ENCODE results near the gene AVEN.

Gene AVEN

GRCh38 chr15:33913459-33913858 is 125.5 kb downstream of the AVEN start:
- in situ Hi-C loops (cut with HindIII; ENCODE audit: low sequenced_read_pairs): no loop called here
- DNase-seq (ENCODE audit: low read depth, low spot score): no peak
- no peak for TF ChIP-seq CTCF (IDR thresholded peaks at IDR 0.05; ENCODE audit: low read depth, low read length)

GRCh38 chr15:33912326-33912725 is 126.7 kb downstream of the AVEN start:
- in situ Hi-C loops (cut with HindIII; ENCODE audit: low sequenced_read_pairs): no loop called here
- TF ChIP-seq CTCF (IDR thresholded peaks at IDR 0.05; ENCODE audit: low read depth, low read length): no peak
- H3K4me3 ChIP-seq (ENCODE audit: low read depth, low read length): no peak overlapping the region
- DNase-seq (ENCODE audit: low read depth, low spot score): no peak

More at GRCh38 chr15:33913459-33913858, 125.5 kb downstream of the AVEN start:
- no peak overlapping the region for H3K4me3 ChIP-seq (ENCODE audit: low read depth, low read length)

- in situ Hi-C loops (cut with HindIII; ENCODE audit: low sequenced_read_pairs): no loop called here
- no peak overlapping the region for H3K4me3 ChIP-seq (ENCODE audit: low read depth, low read length)
- peak; percentile 56 for DNase-seq (ENCODE audit: low read depth, low spot score)
- no peak for TF ChIP-seq CTCF (IDR thresholded peaks at IDR 0.05; ENCODE audit: low read depth, low read length)
Measured at GRCh38 chr15:33910741-33911140, 128.3 kb downstream of the AVEN start.

- in situ Hi-C loops (cut with HindIII; ENCODE audit: low sequenced_read_pairs): no loop called here
- no peak for TF ChIP-seq CTCF (IDR thresholded peaks at IDR 0.05; ENCODE audit: low read depth, low read length)
- no peak overlapping the region for H3K4me3 ChIP-seq (ENCODE audit: low read depth, low read length)
- DNase-seq (ENCODE audit: low read depth, low spot score): peak; percentile 34
Measured at GRCh38 chr15:33908406-33908805, 130.6 kb downstream of the AVEN start.

GRCh38 chr15:33907326-33907725 is 131.7 kb downstream of the AVEN start:
- in situ Hi-C loops (cut with HindIII; ENCODE audit: low sequenced_read_pairs): no loop called here
- DNase-seq (ENCODE audit: low read depth, low spot score): no peak
- no peak for TF ChIP-seq CTCF (IDR thresholded peaks at IDR 0.05; ENCODE audit: low read depth, low read length)
- no peak overlapping the region for H3K4me3 ChIP-seq (ENCODE audit: low read depth, low read length)

- in situ Hi-C loops (cut with HindIII; ENCODE audit: low sequenced_read_pairs): no loop called here
- H3K4me3 ChIP-seq (ENCODE audit: low read depth, low read length): no peak overlapping the region
- TF ChIP-seq CTCF (IDR thresholded peaks at IDR 0.05; ENCODE audit: low read depth, low read length): no peak
- DNase-seq (ENCODE audit: low read depth, low spot score): no peak
Measured at GRCh38 chr15:33903661-33904060, 135.3 kb downstream of the AVEN start.

- H3K4me3 ChIP-seq (ENCODE audit: low read depth, low read length): no peak overlapping the region
- no peak for DNase-seq (ENCODE audit: low read depth, low spot score)
- in situ Hi-C loops (cut with HindIII; ENCODE audit: low sequenced_read_pairs): no loop called here
- TF ChIP-seq CTCF (IDR thresholded peaks at IDR 0.05; ENCODE audit: low read depth, low read length): no peak
Measured at GRCh38 chr15:33902043-33902442, 137.0 kb downstream of the AVEN start.

All from astrocyte of the spinal cord (primary cell).